GF-D8 (cell line): ENCODE measurements around the gene TMEM17.

Experiments used
- DNase-seq: peaks from one replicate; lab custom pipeline; 2025; lab: John Stamatoyannopoulos, UW

Gene TMEM17

GRCh38 chr2:62472312-62472711 lies 33.7 kb downstream of the TMEM17 start:
- no peak for DNase-seq

DNA sequence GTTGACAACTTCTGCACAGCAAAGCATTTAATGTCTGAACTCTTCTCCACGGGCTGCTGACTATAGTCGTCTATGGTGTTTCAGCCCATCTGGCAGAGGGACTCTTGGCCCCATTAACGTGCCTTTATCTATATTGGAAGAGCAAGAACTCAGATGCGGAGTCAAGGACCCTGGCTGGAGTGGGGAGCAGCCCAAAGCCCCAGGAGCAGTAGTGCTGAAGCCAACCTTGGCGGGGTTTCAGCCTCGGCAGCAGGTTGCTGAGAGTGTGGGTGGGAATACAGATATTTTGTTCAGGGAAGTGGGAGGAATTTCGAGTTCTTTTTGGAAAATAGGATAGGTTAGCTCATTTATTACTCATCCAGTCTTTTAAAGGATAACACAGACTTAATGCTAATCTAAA lies 34.2 kb downstream of the TMEM17 start:
- DNase-seq: no peak

- no peak for DNase-seq
Observed at GRCh38 chr2:62471404-62471803, 34.6 kb downstream of the TMEM17 start.

DNA sequence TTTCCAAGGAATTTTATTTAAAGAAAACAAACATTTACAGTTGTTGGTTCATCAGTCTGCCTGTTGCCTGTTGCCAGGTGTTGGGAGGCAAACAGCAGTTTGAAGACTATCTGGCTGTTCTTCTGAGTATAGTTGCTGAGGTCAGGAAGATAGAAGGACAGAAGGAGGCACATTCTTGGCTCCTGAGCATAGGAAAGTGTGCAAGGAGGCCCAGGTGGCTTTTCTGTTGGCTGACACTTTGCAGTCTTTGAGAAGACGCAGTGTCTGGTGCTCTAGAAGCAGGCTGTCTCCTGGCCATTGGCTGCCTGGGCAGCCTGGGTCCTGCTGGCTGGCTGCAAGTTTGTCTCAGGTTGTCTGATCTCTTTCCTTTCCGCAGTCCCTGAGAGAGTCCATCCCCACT lies 36.4 kb downstream of the TMEM17 start:
- no peak for DNase-seq

- no peak for DNase-seq
Observed at GRCh38 chr2:62469114-62469513, 36.9 kb downstream of the TMEM17 start.

DNA sequence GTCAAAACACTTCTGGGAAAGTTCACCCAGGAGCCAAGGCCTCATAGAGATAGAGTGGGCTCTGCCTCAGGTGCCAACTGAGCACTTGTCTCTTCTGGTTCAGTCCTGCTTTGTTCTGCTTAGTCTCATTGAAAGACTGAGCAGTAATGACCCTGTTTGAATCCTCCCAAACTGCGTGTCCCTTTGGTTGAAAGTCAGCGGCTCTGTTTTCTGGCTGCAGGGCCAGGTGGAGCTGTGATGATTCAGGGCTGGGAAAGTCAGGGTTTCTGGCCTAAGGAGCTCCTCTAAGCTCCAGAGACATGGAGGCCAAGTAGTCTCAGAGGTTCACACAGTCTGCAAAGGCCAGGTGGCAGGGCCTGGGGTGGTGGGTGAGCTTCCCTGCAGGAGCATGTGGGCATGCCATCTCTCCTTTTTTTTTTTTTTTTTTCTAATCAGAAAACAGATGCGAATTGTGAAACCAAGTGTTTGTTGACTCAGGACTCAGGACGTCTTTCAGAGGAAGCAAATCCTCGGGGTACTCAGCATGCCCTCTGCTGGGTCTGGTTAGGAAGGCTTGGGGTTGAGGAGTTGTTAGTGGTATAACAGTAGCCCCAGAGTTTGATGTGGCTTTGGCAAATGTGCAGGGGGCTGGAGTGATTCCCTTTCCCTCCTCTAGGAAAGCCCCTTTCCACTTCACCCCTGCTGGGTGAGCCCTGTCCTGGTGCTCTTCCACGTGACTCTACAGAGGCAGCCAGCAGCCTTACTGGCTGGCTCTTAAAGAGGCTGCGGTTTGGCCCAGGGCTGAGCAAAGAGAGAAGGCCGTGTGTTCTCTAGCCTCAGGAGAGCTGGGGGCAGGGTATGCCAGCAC lies 38.3 kb downstream of the TMEM17 start:
- no peak for DNase-seq

- no peak for DNase-seq
Observed at GRCh38 chr2:62467100-62467474, 38.9 kb downstream of the TMEM17 start.

GRCh38 chr2:62466503-62466854 lies 39.5 kb downstream of the TMEM17 start:
- DNase-seq: no peak

- DNase-seq: no peak
Observed at GRCh38 chr2:62465741-62466502, 40.1 kb downstream of the TMEM17 start.

DNA sequence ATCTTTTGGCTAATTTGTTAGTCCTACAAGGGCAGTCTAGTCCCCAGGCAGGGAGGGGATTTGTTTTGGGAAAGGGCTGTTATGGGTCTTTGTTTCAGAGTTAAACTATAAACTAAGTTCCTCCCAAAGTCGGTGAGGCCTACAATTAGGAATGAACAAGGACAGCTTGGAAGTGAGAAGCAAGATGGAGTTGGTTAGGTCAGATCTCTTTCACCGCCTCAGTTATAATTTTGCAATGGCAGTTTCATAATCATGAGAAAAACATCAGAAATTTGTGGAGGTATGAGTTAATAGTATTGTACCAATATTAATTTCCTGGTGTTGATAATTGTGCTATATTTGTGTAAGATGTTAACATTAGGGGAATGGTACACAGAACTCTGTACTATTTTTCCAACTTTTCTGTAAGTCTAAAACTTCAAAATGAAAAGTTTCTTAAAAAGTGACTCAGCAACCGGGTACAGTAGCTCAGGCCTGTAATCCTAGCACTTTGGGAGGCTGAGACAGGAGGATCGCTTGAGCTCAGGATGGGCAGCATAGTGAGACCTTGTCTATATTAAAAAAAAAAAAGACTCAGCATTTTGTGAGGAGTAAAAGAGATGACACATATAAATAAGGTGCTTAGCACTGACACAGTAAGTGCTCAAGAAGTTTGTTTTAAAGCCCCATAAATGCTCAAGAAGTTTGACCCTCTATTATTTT lies 40.8 kb downstream of the TMEM17 start:
- DNase-seq: no peak

DNA sequence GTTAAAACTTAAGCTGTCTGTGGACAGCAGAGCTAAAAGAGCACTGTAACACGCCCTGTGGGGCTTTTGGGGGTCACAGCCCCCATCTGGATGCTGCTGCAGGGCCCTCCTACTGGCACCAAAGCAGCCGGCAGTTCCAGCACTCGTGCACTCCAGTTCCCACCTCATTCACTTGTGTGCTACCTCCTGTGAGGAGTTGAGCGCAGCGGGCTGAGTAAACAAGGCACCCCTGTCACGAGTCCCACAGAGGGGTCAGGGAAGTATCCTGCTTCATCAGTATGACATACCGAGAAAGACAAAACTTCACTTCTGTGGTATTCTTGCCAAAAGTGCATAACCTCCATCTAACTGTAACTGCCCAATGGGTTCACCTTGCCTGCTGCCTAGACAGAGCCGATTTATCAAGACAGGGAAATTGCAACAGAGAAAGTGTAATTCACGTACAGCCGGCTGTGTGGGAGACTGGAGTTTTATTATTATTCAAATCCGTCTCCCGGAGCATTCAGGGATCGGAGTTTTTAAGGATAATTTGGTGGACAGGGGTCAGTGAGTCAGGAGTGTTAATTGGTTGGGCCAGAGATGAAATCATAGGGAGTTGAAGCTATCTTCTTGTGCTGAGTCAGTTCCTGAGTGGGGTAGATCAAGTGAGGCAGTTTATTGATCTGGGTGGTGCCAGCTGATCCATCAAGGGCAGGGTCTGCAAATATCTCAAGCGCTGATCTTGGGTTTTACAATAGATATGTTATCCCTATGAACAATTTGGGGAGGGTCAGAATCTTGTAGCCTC lies 41.6 kb downstream of the TMEM17 start:
- no peak for DNase-seq

DNA sequence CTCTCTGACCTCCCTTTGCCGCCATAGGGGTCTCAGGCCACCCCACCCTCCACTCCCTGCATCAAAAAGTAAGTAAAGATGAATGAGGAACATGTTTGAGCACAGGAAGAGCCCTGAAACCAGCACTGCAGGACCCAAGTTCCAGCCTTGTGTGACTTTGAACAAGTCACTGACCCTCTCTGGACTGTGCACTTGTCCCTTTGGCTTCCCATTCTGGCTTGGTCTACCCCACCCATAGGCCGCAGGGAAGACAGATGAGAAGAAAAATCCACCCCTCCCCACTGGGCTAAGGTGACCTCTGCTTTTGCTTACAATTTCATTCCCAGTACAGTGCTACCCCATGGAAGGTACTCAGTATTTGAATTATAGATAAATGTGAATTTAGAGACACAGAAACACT lies 43.8 kb downstream of the TMEM17 start:
- DNase-seq: no peak

DNA sequence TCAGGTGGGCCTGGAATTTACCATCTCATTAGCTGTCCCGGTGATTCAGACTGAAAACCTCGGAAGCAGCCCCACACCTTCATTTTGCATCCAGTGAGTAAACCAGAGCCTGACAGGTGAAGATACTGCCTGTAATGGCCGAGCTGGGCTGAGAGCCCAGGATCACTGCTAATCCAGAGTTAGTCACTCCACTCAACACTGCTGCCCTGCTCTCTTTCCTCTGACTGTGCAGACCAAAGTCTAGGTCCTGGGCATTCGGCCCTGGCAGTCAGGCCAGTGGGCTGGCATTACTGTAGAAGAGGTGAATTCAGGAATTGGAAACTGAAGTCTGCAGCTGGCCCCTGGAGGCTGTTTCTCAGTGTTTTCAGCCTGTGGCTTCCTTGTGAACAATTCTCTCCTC lies 44.3 kb downstream of the TMEM17 start:
- DNase-seq: no peak

GRCh38 chr2:62461017-62461553 lies 44.9 kb downstream of the TMEM17 start:
- DNase-seq: no peak

DNA sequence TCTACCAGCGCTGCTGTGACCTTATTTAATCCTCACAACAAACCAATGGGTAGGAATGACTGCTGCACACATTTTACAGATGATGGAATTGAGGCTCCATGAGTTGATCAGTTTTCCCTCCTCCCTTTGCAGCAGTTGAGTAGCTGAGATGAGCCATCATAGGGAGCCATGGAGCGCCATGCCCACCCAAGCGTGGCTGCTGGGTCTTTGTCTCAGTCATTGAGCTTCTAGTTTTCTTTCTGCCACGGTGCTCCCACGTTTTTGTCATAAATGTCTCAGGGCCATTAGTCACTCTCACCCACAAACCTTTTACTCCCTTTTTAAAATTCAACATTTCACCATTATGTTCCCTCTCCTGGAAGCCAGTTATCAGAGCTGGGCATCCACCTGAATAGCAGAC lies 45.8 kb downstream of the TMEM17 start:
- DNase-seq: no peak

DNA sequence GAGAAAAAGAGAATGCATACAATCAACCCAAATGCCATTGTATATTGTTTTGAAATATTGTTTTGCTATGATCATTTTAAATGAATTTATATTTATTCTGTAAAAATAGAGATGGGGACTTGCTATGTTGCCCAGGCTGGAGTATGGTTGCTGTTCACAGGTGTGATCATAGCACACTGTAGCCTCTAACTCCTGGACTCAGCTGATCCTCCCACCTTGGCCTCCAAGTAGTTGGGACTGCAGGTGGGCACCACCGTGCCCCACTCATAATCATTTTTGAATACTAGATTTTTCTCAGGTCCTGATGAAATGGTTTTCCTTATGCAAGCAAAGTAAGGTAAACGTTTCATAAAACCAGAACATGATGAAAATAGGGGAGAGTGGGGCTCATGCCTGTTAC lies 46.3 kb downstream of the TMEM17 start:
- no peak for DNase-seq

GRCh38 chr2:62459106-62459505 lies 46.9 kb downstream of the TMEM17 start:
- no peak for DNase-seq

DNA sequence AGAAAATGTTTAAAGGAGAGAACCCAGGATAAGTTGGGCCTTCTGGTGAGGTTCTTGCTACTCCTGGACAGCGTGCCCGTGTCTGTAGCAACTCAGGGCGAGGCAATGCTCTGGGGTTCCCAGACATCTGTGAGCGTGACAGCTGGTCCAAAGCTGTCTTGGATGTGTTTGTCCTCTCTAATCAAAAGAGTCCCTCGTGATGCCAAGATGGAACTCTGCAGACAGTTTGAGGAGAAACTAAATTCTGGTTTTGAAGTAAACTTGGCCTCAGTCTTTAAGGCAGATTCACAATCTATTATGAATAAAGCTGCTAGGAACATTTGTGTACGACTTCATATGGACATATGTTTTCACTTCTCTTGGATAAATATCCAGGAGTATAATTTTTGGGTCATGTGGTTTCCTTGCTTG lies 47.3 kb downstream of the TMEM17 start:
- no peak for DNase-seq

GRCh38 chr2:62458206-62458641 lies 47.8 kb downstream of the TMEM17 start:
- DNase-seq: no peak

GRCh38 chr2:62457556-62457955 lies 48.4 kb downstream of the TMEM17 start:
- no peak for DNase-seq

DNA sequence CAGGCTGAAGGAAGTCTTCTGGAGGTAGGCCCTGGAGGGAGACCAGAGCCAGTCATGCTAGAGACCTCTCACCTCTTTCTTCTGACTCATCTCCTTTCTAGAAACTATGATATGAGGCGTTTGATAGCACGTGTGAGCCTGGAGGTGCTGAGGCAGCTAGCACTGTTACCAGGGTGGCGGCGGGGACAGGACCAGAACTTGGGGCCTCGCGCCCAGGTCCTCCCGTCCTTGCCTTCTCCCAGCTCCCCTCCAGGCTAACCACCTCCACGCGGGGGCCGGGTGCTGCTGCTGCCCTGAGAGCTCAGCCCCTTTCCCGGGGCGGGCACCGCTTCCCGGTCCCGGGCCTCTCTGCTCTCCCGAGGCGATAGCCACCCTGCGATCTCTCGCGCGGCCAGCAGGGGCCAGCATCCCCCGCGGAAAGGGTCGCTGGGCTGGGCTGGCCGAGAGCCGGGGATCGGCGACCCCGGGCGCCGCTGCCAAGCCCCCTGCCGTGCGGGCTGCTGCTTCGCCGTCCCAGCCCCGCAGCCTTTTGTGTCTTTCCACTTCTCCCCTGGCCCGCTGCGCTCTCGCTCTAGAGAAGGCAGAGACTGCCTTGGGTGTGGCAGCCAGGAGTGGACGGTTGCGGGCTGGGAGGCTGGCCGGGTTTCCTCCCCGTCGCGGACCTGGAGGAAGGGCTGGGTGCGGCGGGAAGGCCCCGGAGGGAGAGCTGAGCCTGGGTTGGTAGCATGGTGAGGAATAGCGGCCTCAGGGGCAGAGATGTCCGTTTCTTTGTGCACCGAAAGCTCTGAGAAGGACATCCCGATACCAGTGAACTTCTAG lies 49.1 kb downstream of the TMEM17 start:
- no peak for DNase-seq
